SU-DHL-6 (cell line): ENCODE measurements around the gene SNAPIN.

Source experiments
- H2AFZ ChIP-seq: fragments of 200-600 bp; sonication (generic); 2 replicates; pipeline ENCODE4 v1.6.1; 2014; ENCODE audit warnings: low read depth, mild to moderate bottlenecking, moderate library complexity, mixed read lengths, antibody characterized with exemption, low read length; ENCODE audit not compliant: severe bottlenecking
- H3F3A ChIP-seq: fragments of 200-600 bp; shearing (Covaris generic); 2 replicates; pipeline ENCODE4 v1.6.0; 2016; ENCODE audit warnings: antibody characterized with exemption, mild to moderate bottlenecking; ENCODE audit not compliant: insufficient read depth
- H3K27ac ChIP-seq: fragments of 200-600 bp; sonication (generic); 2 replicates; pipeline ENCODE4 v1.5.1; 2016; ENCODE audit warnings: low read depth, mild to moderate bottlenecking, low read length, moderate library complexity, mixed read lengths
- H3K27me3 ChIP-seq: fragments of 200-600 bp; sonication (generic), shearing (Covaris generic); 2 replicates; pipeline ENCODE4 v1.6.0; 2014; ENCODE audit warnings: mild to moderate bottlenecking, low read length
- H3K36me3 ChIP-seq: fragments of 200-600 bp; sonication (generic); 2 replicates; pipeline ENCODE4 v1.6.1; 2014; ENCODE audit warnings: mild to moderate bottlenecking, low read length, mixed read lengths
- H3K4me2 ChIP-seq: fragments of 300-600, 200-600 bp; shearing (Covaris generic), sonication (generic); 2 replicates; pipeline ENCODE4 v1.6.0; 2014; ENCODE audit warnings: low read length, low read depth, mild to moderate bottlenecking; ENCODE audit not compliant: poor library complexity, severe bottlenecking
- H3K4me3 ChIP-seq: fragments of 200-600 bp; sonication (generic); 2 replicates; pipeline ENCODE4 v1.5.1; 2014; ENCODE audit warnings: antibody characterized with exemption, low read length, mild to moderate bottlenecking, mixed read lengths; ENCODE audit not compliant: insufficient read depth, poor library complexity, severe bottlenecking
- H3K79me2 ChIP-seq: fragments of 200-600 bp; sonication (generic); 2 replicates; pipeline ENCODE4 v1.6.1; 2014; ENCODE audit warnings: mild to moderate bottlenecking, low read length, moderate library complexity; ENCODE audit not compliant: insufficient read depth
- H3K9ac ChIP-seq: fragments of 200-600 bp; sonication (generic); 2 replicates; pipeline ENCODE4 v1.7.0; 2014; ENCODE audit warnings: mild to moderate bottlenecking, low read length
- H3K9me2 ChIP-seq: fragments of 200-600 bp; sonication (generic); replicated peaks from 2 replicates; pipeline ENCODE4 v1.6.1; 2014; ENCODE audit warnings: low read length; ENCODE audit not compliant: insufficient read depth
- H3K9me3 ChIP-seq: fragments of 200-600 bp; sonication (generic); 2 replicates; pipeline ENCODE4 v1.6.1; 2014; ENCODE audit warnings: low read length, mixed read lengths; ENCODE audit not compliant: insufficient read depth
- H4K20me1 ChIP-seq: fragments of 200-600 bp; sonication (generic); 2 replicates; pipeline ENCODE4 v1.6.1; 2014; ENCODE audit warnings: low read depth, mild to moderate bottlenecking, antibody characterized with exemption, low read length, moderate library complexity, mixed read lengths
- CTCF ChIP-seq: fragments of 200-600 bp; sonication (generic); IDR thresholded peaks from one replicate; pipeline ENCODE4 v1.5.1; 2017; ENCODE audit warnings: antibody characterized with exemption, mild to moderate bottlenecking, low read length, moderate library complexity; ENCODE audit not compliant: insufficient read depth, poor library complexity, severe bottlenecking
- EZH2phosphoT487 ChIP-seq: fragments of 200-600 bp; sonication (generic), shearing (Covaris generic); conservative IDR thresholded peaks from 2 replicates; pipeline ENCODE4 v1.6.1; 2018; ENCODE audit warnings: mild to moderate bottlenecking, antibody characterized with exemption, low read length, moderate library complexity, mixed read lengths

The SNAPIN gene

GRCh38 chr1:153646672-153647345, 11.7 kb upstream of the SNAPIN start:
- Histone ChIP-seq H3K27ac (no peak overlapping the region), H4K20me1 (no peaks in the 10 kb centered on the region), H3K36me3 (peaks cover 33% of the 10 kb centered on the region; the same call in 1 of the 2 replicates), H3K9ac (no peak overlapping the region), H3F3A (peaks cover 14% of the 10 kb centered on the region; the same call in 1 of the 2 replicates), H2AFZ (no peak overlapping the region), H3K79me2 (no peaks in the 10 kb centered on the region), H3K4me2 (no peak overlapping the region), H3K9me2 (no peaks in the 10 kb centered on the region), H3K27me3 (no peaks in the 10 kb centered on the region), H3K9me3 (no peaks in the 10 kb centered on the region), H3K4me3 (no peak overlapping the region)
- no peak for TF ChIP-seq EZH2phosphoT487
- TF ChIP-seq CTCF: no peak

- Histone ChIP-seq H3K9me3 (no peaks in the 10 kb centered on the region), H2AFZ (no peak overlapping the region), H3K4me3 (no peak overlapping the region), H3K36me3 (peaks cover 28% of the 10 kb centered on the region; the same call in 1 of the 2 replicates), H4K20me1 (no peaks in the 10 kb centered on the region), H3K27me3 (no peaks in the 10 kb centered on the region), H3K27ac (no peak overlapping the region), H3F3A (peaks cover 14% of the 10 kb centered on the region; the same call in 1 of the 2 replicates), H3K9me2 (no peaks in the 10 kb centered on the region), H3K4me2 (no peak overlapping the region), H3K79me2 (no peaks in the 10 kb centered on the region), H3K9ac (no peak overlapping the region)
- TF ChIP-seq CTCF: no peak
- no peak for TF ChIP-seq EZH2phosphoT487
Observed at GRCh38 chr1:153647346-153647714, 11.2 kb upstream of the SNAPIN start.

GRCh38 chr1:153648000-153648643, 10.4 kb upstream of the SNAPIN start:
- no peaks in the 10 kb centered on the region for H3K79me2 ChIP-seq
- no peak overlapping the region for H2AFZ ChIP-seq
- H3K9me2 ChIP-seq: no peaks in the 10 kb centered on the region
- H3K4me2 ChIP-seq: no peak overlapping the region
- H3K36me3 ChIP-seq: peaks cover 20% of the 10 kb centered on the region; the same call in 1 of the 2 replicates
- no peak overlapping the region for H3K27ac ChIP-seq
- peaks cover 14% of the 10 kb centered on the region; the same call in 1 of the 2 replicates for H3F3A ChIP-seq
- no peak overlapping the region for H3K4me3 ChIP-seq
- H3K9me3 ChIP-seq: no peaks in the 10 kb centered on the region
- H4K20me1 ChIP-seq: no peaks in the 10 kb centered on the region
- no peak overlapping the region for H3K9ac ChIP-seq
- TF ChIP-seq EZH2phosphoT487: no peak
- no peaks in the 10 kb centered on the region for H3K27me3 ChIP-seq
